CD14-positive monocyte (primary cell): ENCODE results near the gene AAR2. TPM values are rescaled to one million over a fixed set of nuclear protein-coding genes. Genes with fewer than 3 reads are reported as not detected.

Experiments used
- DNase-seq, 3 donors: peaks; one replicate each; pipeline ENCODE4 v3.0.0-alpha.2; 2011 to 2022
- H2AFZ ChIP-seq: 2 replicates; pipeline ENCODE4 v1.6.0; 2012; ENCODE audit warnings: mild to moderate bottlenecking, low read depth, low read length, inconsistent platforms; ENCODE audit not compliant: insufficient read depth, poor library complexity, severe bottlenecking
- H3K27ac ChIP-seq, 2 donors: 1 replicate in 1 of 2; 2 replicates in 1 of 2; pipeline ENCODE4 v1.5.1; 2012 to 2013; ENCODE audit warnings: low read length in 2 of 2, control low read depth in 1 of 2, inconsistent platforms in 1 of 2, low read depth in 1 of 2, mild to moderate bottlenecking in 1 of 2
- H3K27me3 ChIP-seq, 2 donors: one replicate each; pipeline versions ENCODE4 v1.6.0 to v1.6.1; 2011 to 2013; ENCODE audit warnings: low read length in 2 of 2; ENCODE audit not compliant: control insufficient read depth in 2 of 2, insufficient read depth in 2 of 2
- H3K36me3 ChIP-seq, 2 donors: replicated peaks in 1 of 2; 1 replicate in 1 of 2; 2 replicates in 1 of 2; pipeline versions ENCODE4 v1.5.1 to v1.6.1; 2012 to 2013; ENCODE audit warnings: low read length in 2 of 2, control low read depth in 1 of 2, inconsistent platforms in 1 of 2, mild to moderate bottlenecking in 1 of 2; ENCODE audit not compliant: insufficient read depth in 2 of 2, control insufficient read depth in 1 of 2
- H3K4me1 ChIP-seq, 2 donors: 1 replicate in 1 of 2; 2 replicates in 1 of 2; pipeline versions ENCODE4 v1.5.1 to v1.6.1; 2012 to 2013; ENCODE audit warnings: low read length in 2 of 2, control low read depth in 1 of 2, inconsistent platforms in 1 of 2, mild to moderate bottlenecking in 1 of 2, moderate library complexity in 1 of 2; ENCODE audit not compliant: insufficient read depth in 2 of 2, control insufficient read depth in 1 of 2
- H3K4me2 ChIP-seq: replicated peaks from 2 replicates; pipeline ENCODE3; 2012; ENCODE audit warnings: low read length, moderate library complexity, mild to moderate bottlenecking; ENCODE audit not compliant: poor library complexity, severe bottlenecking; ENCODE audit errors: extremely low read depth
- H3K4me3 ChIP-seq, 3 experiments: fragments of 200-600 bp in 1 of 3; sonication (generic) in 1 of 3; replicated peaks in 1 of 3; 1 replicate in 2 of 3; 2 replicates in 1 of 3; pipeline ENCODE4 v1.5.1; 2011 to 2013; ENCODE audit warnings: low read length in 3 of 3, mild to moderate bottlenecking in 3 of 3, control low read depth in 2 of 3, low read depth in 2 of 3, inconsistent platforms in 1 of 3, moderate library complexity in 1 of 3
- H3K79me2 ChIP-seq: 2 replicates; pipeline ENCODE4 v1.6.0; 2012; ENCODE audit warnings: mild to moderate bottlenecking, control low read depth, inconsistent platforms, low read length, moderate library complexity; ENCODE audit not compliant: insufficient read depth
- H3K9ac ChIP-seq: 2 replicates; pipeline ENCODE4 v1.6.0; 2017; ENCODE audit warnings: low read length, mild to moderate bottlenecking; ENCODE audit not compliant: insufficient read depth, poor library complexity, severe bottlenecking
- H3K9me3 ChIP-seq, 2 donors: replicated peaks in 1 of 2; 1 replicate in 1 of 2; 2 replicates in 1 of 2; pipeline versions ENCODE4 v1.5.1 to v1.6.1; 2012 to 2013; ENCODE audit warnings: low read length in 2 of 2, control low read depth in 1 of 2; ENCODE audit not compliant: control insufficient read depth in 1 of 2, insufficient read depth in 1 of 2
- H4K20me1 ChIP-seq: 2 replicates; pipeline ENCODE4 v1.6.0; 2012; ENCODE audit warnings: mild to moderate bottlenecking, low read length, control low read depth, moderate library complexity; ENCODE audit not compliant: insufficient read depth
- H3K27ac Mint-ChIP-seq, 7 donors: one replicate each; pipeline ENCODE4 v1.8.0; 2020; ENCODE audit warnings: mild to moderate bottlenecking in 7 of 7, mixed read lengths in 7 of 7, moderate library complexity in 6 of 7, inconsistent platforms in 2 of 7
- H3K27me3 Mint-ChIP-seq, 3 donors: one replicate each; pipeline ENCODE4 v1.8.0; 2021 to 2022; ENCODE audit warnings: low read depth in 3 of 3, mild to moderate bottlenecking in 3 of 3, mixed read lengths in 3 of 3, moderate library complexity in 3 of 3, inconsistent platforms in 1 of 3
- H3K36me3 Mint-ChIP-seq, 2 donors: one replicate each; pipeline ENCODE4 v1.8.0; 2020; ENCODE audit warnings: mixed read lengths in 2 of 2, inconsistent platforms in 1 of 2, mild to moderate bottlenecking in 1 of 2
- H3K4me1 Mint-ChIP-seq: one replicate; pipeline ENCODE4 v1.8.0; 2020; ENCODE audit warnings: mild to moderate bottlenecking, mixed read lengths
- H3K4me3 Mint-ChIP-seq, 2 donors: one replicate each; pipeline ENCODE4 v1.8.0; 2020; ENCODE audit warnings: mild to moderate bottlenecking in 2 of 2, mixed read lengths in 2 of 2, moderate library complexity in 1 of 2
- H3K9me3 Mint-ChIP-seq, 7 donors: one replicate each; pipeline ENCODE4 v1.8.0; 2020 to 2022; ENCODE audit warnings: mixed read lengths in 7 of 7, mild to moderate bottlenecking in 6 of 7, moderate library complexity in 6 of 7, inconsistent platforms in 2 of 7
- WGBS: methylation state at CpG from one replicate; pipeline ENCODE4 v1.1.5; 2013; ENCODE audit warnings: missing lambda C conversion rate; ENCODE audit not compliant: insufficient coverage; 5-methylcytosine and 5-hydroxymethylcytosine counted together
- intact Hi-C, 2 donors: fragments of 100-400 bp; cut with micrococcal nuclease; formaldehyde crosslinking; loops; one replicate each; pipeline versions ENCODE4 v1.15.0 to v1.15.1; 2023
- polyA plus RNA-seq, 3 donors: library from polyadenylated mRNA; depleted of rRNA in 1 of 3; unstranded in 2 of 3; stranded (reverse) in 1 of 3; fragments of 300-500 nt in 2 of 3; fragments of >200 nt in 1 of 3; fragmentation: Illumina TruSeq in 2 of 3; gene quantifications; 1 replicate in 2 of 3; 2 replicates in 1 of 3; pipeline ENCODE4 v1.2.3, GENCODE V29; 2012 to 2021
- TF ChIP-seq, protein P1 (sequence below): fragments of 200-600 bp; IDR thresholded peaks from one replicate; pipeline ENCODE4 v1.8.0; 2022; ENCODE audit warnings: antibody characterized with exemption, mild to moderate bottlenecking

AAR2 gene
- polyA plus RNA-seq, 3 donors, result 9.1 to 48.8 (median 45.2) TPM

- peaks cover 5% of the 10 kb centered on the region for H3K4me1 Mint-ChIP-seq
- H3K27ac Mint-ChIP-seq, result no peak overlapping the region
- H4K20me1 ChIP-seq, result no peaks in the 10 kb centered on the region
- no peak for DNase-seq
- peaks cover 0 to under 1% of the 10 kb centered on the region in 2 donors for H3K4me1 ChIP-seq
- H3K27me3 Mint-ChIP-seq, result peaks cover 47 to 65% (median 47%) of the 10 kb centered on the region in 3 donors
- no peak overlapping the region for H3K27ac ChIP-seq
- no peaks in the 10 kb centered on the region for H3K36me3 ChIP-seq
- H2AFZ ChIP-seq, result no peak overlapping the region
- H3K9me3 Mint-ChIP-seq, result peaks cover 0 to 13% (median 2%) of the 10 kb centered on the region in 7 donors
- TF ChIP-seq, protein P1, sequence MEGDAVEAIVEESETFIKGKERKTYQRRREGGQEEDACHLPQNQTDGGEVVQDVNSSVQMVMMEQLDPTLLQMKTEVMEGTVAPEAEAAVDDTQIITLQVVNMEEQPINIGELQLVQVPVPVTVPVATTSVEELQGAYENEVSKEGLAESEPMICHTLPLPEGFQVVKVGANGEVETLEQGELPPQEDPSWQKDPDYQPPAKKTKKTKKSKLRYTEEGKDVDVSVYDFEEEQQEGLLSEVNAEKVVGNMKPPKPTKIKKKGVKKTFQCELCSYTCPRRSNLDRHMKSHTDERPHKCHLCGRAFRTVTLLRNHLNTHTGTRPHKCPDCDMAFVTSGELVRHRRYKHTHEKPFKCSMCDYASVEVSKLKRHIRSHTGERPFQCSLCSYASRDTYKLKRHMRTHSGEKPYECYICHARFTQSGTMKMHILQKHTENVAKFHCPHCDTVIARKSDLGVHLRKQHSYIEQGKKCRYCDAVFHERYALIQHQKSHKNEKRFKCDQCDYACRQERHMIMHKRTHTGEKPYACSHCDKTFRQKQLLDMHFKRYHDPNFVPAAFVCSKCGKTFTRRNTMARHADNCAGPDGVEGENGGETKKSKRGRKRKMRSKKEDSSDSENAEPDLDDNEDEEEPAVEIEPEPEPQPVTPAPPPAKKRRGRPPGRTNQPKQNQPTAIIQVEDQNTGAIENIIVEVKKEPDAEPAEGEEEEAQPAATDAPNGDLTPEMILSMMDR, result no peak
- H3K79me2 ChIP-seq, result no peaks in the 10 kb centered on the region
- WGBS, result 77% methylated on average over 7 of the region's 7 CpGs
- no peak overlapping the region for H3K4me2 ChIP-seq
- no peaks in the 10 kb centered on the region for H3K9me3 ChIP-seq
- intact Hi-C loops, result no loop called here
- H3K36me3 Mint-ChIP-seq, result peaks cover 0 to 2% of the 10 kb centered on the region in 2 donors
- no peak overlapping the region for H3K4me3 ChIP-seq
- no peak overlapping the region for H3K9ac ChIP-seq
- peaks cover 21 to 48% of the 10 kb centered on the region in 2 donors for H3K27me3 ChIP-seq
- H3K4me3 Mint-ChIP-seq, result no peak overlapping the region
Observed at GRCh38 chr20:36301359-36302119, 65.3 kb downstream of the AAR2 start.

DNA sequence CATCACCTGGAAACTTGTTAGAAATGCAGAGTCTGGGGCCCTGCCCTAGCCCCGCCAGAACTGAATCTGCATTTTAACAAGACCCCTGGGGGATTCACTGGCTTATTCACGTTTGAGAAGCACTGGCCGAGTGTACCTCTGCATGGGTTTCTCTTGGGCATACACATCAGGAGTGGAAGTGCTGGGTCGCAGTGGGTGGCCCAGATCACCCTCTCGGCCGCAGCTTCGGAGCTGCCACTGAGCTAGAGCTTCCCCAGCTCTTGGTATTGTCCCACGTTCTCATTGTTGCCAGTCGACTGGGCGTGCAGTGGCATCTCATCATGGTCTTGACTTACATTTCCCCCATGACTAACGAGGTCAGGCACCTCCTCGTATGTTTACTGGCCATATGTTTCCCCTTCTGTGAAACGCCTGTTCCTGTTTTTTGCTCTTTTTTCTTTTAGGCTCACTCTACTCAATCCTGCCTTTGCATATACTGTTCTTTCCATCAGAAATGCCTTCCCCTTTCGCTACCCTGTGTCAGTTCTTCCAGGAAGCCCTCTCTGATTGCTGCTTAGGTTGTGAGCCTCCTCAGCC is 66.8 kb downstream of the AAR2 start:
- H3K27me3 Mint-ChIP-seq, result peaks cover 51 to 72% (median 52%) of the 10 kb centered on the region in 3 donors
- no peak overlapping the region for H3K27ac Mint-ChIP-seq
- TF ChIP-seq, protein P1, result no peak
- peak overlapping the region in 1 of 2 donors; percentile 59 for H3K4me3 Mint-ChIP-seq
- peak in 1 of 3 donors; percentile 12 for DNase-seq
- H3K36me3 Mint-ChIP-seq, result peaks cover 0 to 2% of the 10 kb centered on the region in 2 donors
- Histone ChIP-seq H3K27me3 (peaks cover 30 to 64% of the 10 kb centered on the region in 2 donors), H3K4me3 (no peak overlapping the region), H3K9me3 (peaks cover 0 to 12% of the 10 kb centered on the region in 2 donors), H3K9ac (no peak overlapping the region), H2AFZ (no peak overlapping the region), H3K36me3 (no peaks in the 10 kb centered on the region), H3K27ac (no peak overlapping the region), H3K4me2 (no peak overlapping the region), H3K79me2 (no peaks in the 10 kb centered on the region), H3K4me1 (peaks cover 0 to 3% of the 10 kb centered on the region in 2 donors), H4K20me1 (no peaks in the 10 kb centered on the region)
- 30% methylated on average over 13 of the region's 14 CpGs for WGBS
- intact Hi-C loops, result no loop called here
- peaks cover 0 to 17% (median 5%) of the 10 kb centered on the region in 7 donors for H3K9me3 Mint-ChIP-seq
- H3K4me1 Mint-ChIP-seq, result peaks cover 5% of the 10 kb centered on the region
